Measurements from ENCODE around the gene ASH1L. TPM values are rescaled to one million over a fixed set of nuclear protein-coding genes. Genes with fewer than 3 reads are reported as not detected.
A peak's percentile ranks its signal among the peaks of the same experiment; 100 is the strongest.

The ASH1L gene
- total and polyA plus RNA-seq, 9 of the 15 experiments (the other 6 are each of a cell fraction or from before 2014, with no cell fraction given): 2.0 to 23.3 (median 14.6) TPM

DNA sequence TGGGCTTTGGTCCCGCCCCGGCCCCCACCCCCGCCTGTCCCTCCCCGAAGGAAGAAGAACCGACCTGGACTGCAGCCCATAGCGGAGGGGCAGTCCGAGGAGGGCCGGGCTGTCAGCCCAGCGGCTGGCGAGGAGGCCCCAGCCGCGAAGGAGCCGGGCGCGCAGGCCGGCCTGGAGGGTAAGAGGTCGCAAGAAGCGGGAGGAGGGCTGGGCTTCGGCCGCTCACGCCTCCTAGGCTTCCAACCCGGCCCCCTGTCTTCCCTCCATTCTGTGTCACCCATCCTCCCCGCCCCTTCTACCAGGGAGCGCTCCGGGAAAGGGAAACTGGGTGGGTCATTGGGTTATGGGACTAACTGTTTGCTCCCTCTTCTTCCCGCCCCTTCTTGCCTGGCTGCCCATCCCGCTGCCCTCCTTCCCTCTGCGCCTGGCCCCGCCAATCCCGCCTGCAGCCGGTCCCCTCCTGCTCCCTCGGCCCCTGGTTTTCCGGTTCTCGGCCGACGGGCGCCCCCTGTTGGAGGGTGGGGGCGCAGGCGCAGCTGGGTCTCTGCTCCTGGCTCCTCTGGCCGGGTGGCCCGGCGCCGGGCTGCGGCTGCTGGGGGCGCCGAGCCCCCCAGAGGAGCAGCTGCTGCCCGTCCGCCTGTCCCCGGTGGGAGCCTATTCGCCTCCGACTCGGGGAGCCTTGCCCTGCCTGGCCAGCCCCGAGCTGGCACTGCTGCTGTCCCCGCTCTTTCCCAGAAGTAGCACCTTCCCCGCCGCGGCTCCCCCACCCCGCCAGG, 239.5 kb downstream of the ASH1L start (continued):
- peak; percentile 95 for TF ChIP-seq REST (IDR thresholded peaks at IDR 0.05; ENCODE audit: borderline replicate concordance)
- TF ChIP-seq REST (CRISPR knock-in tag; IDR thresholded peaks at IDR 0.05; ENCODE audit: low read depth): peak; percentile 69; the same call in 1 of the 2 replicates
- no peak for TF ChIP-seq CBX5 (IDR thresholded peaks at IDR 0.05; ENCODE audit: borderline replicate concordance, low read depth)
- TF ChIP-seq MTA3 (IDR thresholded peaks at IDR 0.05; ENCODE audit: borderline replicate concordance): peak; percentile 83; the same call in 1 of the 2 replicates
- TF ChIP-seq SP1 (CRISPR knock-in tag; IDR thresholded peaks at IDR 0.05): peak; percentile 77
- TF ChIP-seq, protein P1, sequence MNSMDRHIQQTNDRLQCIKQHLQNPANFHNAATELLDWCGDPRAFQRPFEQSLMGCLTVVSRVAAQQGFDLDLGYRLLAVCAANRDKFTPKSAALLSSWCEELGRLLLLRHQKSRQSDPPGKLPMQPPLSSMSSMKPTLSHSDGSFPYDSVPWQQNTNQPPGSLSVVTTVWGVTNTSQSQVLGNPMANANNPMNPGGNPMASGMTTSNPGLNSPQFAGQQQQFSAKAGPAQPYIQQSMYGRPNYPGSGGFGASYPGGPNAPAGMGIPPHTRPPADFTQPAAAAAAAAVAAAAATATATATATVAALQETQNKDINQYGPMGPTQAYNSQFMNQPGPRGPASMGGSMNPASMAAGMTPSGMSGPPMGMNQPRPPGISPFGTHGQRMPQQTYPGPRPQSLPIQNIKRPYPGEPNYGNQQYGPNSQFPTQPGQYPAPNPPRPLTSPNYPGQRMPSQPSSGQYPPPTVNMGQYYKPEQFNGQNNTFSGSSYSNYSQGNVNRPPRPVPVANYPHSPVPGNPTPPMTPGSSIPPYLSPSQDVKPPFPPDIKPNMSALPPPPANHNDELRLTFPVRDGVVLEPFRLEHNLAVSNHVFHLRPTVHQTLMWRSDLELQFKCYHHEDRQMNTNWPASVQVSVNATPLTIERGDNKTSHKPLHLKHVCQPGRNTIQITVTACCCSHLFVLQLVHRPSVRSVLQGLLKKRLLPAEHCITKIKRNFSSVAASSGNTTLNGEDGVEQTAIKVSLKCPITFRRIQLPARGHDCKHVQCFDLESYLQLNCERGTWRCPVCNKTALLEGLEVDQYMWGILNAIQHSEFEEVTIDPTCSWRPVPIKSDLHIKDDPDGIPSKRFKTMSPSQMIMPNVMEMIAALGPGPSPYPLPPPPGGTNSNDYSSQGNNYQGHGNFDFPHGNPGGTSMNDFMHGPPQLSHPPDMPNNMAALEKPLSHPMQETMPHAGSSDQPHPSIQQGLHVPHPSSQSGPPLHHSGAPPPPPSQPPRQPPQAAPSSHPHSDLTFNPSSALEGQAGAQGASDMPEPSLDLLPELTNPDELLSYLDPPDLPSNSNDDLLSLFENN (IDR thresholded peaks at IDR 0.05; ENCODE audit: low read depth in 2 of 2, low read length in 2 of 2): peak in 1 of 2 experiments; percentile 12; a peak in 1 of 4 replicates
- TF ChIP-seq, protein P2, sequence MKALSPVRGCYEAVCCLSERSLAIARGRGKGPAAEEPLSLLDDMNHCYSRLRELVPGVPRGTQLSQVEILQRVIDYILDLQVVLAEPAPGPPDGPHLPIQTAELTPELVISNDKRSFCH (CRISPR knock-in tag; IDR thresholded peaks at IDR 0.05): no peak
- TF ChIP-seq, protein P2 (tag; IDR thresholded peaks at IDR 0.05): no peak
- no peak for TF ChIP-seq BCLAF1 (IDR thresholded peaks at IDR 0.05; ENCODE audit: borderline replicate concordance in 1 of 2, control insufficient read depth in 1 of 2, low read depth in 2 of 2, low read length in 1 of 2)
- TF ChIP-seq MTF1 (CRISPR knock-in tag; IDR thresholded peaks at IDR 0.05; ENCODE audit: borderline replicate concordance): no peak
- no peak for TF ChIP-seq DNMT1 (IDR thresholded peaks at IDR 0.05)
